ENCODE measurements around the gene TSGA10IP.

TSGA10IP gene

GRCh38 chr11:65945430-65945911, at the start of gene TSGA10IP:
Gene TSGA10IP (plus strand): TSS chr11:65945480. CDS start chr11:65945676, 196 bp downstream.
- DNase-seq (ENCODE audit: low read depth) = no peak

GRCh38 chr11:65895482-65895981, 49.7 kb upstream of the TSGA10IP start:
- no peak for DNase-seq (ENCODE audit: low read depth)

- DNase-seq (ENCODE audit: low read depth) = no peak
Measured at GRCh38 chr11:65896034-65896999, 49.0 kb upstream of the TSGA10IP start.

GRCh38 chr11:65897020-65897471, 48.2 kb upstream of the TSGA10IP start:
- no peak for DNase-seq (ENCODE audit: low read depth)

GRCh38 chr11:65898656-65899355, 46.5 kb upstream of the TSGA10IP start:
- DNase-seq (ENCODE audit: low read depth) = no peak

- DNase-seq (ENCODE audit: low read depth) = no peak
Measured at GRCh38 chr11:65899356-65900124, 45.7 kb upstream of the TSGA10IP start.

- peak; percentile 91 for DNase-seq (ENCODE audit: low read depth)
Measured at GRCh38 chr11:65900125-65900898, 45.0 kb upstream of the TSGA10IP start, which contains the start of gene FOSL1. Gene FOSL1 (minus strand): TSS chr11:65900388. CDS start chr11:65900339, 49 bp downstream.

- DNase-seq (ENCODE audit: low read depth) = no peak
Measured at GRCh38 chr11:65900899-65901180, 44.4 kb upstream of the TSGA10IP start.

GRCh38 chr11:65903068-65903481, 42.2 kb upstream of the TSGA10IP start:
- DNase-seq (ENCODE audit: low read depth) = no peak

GRCh38 chr11:65903715-65904114, 41.6 kb upstream of the TSGA10IP start:
- no peak for DNase-seq (ENCODE audit: low read depth)

GRCh38 chr11:65906602-65907001, 38.7 kb upstream of the TSGA10IP start:
- DNase-seq (ENCODE audit: low read depth) = no peak

GRCh38 chr11:65907878-65908277, 37.4 kb upstream of the TSGA10IP start:
- no peak for DNase-seq (ENCODE audit: low read depth)

GRCh38 chr11:65911682-65912568, 33.4 kb upstream of the TSGA10IP start:
- no peak for DNase-seq (ENCODE audit: low read depth)

GRCh38 chr11:65912845-65913244, 32.4 kb upstream of the TSGA10IP start:
- DNase-seq (ENCODE audit: low read depth) = no peak

- DNase-seq (ENCODE audit: low read depth) = no peak
Measured at GRCh38 chr11:65915101-65915820, 30.0 kb upstream of the TSGA10IP start.

- DNase-seq (ENCODE audit: low read depth) = no peak
Measured at GRCh38 chr11:65915821-65916251, 29.4 kb upstream of the TSGA10IP start.

- DNase-seq (ENCODE audit: low read depth) = no peak
Measured at GRCh38 chr11:65916391-65916790, 28.9 kb upstream of the TSGA10IP start.

- DNase-seq (ENCODE audit: low read depth) = no peak
Measured at GRCh38 chr11:65917077-65917433, 28.2 kb upstream of the TSGA10IP start.

GRCh38 chr11:65917434-65918210, 27.7 kb upstream of the TSGA10IP start:
- DNase-seq (ENCODE audit: low read depth) = no peak

All from CMK (cell line).